Measurements from ENCODE around the gene MAML1.

- no peak for TF ChIP-seq POLR2A (IDR thresholded peaks at IDR 0.05; ENCODE audit: low read length)
- no peak for TF ChIP-seq GATA1 (IDR thresholded peaks at IDR 0.05; ENCODE audit: low read depth, low read length)
Observed at GRCh38 chr5:179772351-179772750, 39.7 kb downstream of the MAML1 start.

Measured in erythroblast (primary cell).